HG02678 (cell line): ENCODE results near the gene PSORS1C2.

Experiments used
- ATAC-seq: cut with Tn5 transposase; IDR thresholded peaks from one replicate; pipeline ENCODE4 v1.9.1; 2021; ENCODE audit warnings: mild to moderate bottlenecking, moderate library complexity; ENCODE audit not compliant: unreplicated experiment

PSORS1C2 gene

GRCh38 chr6:31115941-31116560, 22.8 kb downstream of the PSORS1C2 start:
- ATAC-seq = no peak

DNA sequence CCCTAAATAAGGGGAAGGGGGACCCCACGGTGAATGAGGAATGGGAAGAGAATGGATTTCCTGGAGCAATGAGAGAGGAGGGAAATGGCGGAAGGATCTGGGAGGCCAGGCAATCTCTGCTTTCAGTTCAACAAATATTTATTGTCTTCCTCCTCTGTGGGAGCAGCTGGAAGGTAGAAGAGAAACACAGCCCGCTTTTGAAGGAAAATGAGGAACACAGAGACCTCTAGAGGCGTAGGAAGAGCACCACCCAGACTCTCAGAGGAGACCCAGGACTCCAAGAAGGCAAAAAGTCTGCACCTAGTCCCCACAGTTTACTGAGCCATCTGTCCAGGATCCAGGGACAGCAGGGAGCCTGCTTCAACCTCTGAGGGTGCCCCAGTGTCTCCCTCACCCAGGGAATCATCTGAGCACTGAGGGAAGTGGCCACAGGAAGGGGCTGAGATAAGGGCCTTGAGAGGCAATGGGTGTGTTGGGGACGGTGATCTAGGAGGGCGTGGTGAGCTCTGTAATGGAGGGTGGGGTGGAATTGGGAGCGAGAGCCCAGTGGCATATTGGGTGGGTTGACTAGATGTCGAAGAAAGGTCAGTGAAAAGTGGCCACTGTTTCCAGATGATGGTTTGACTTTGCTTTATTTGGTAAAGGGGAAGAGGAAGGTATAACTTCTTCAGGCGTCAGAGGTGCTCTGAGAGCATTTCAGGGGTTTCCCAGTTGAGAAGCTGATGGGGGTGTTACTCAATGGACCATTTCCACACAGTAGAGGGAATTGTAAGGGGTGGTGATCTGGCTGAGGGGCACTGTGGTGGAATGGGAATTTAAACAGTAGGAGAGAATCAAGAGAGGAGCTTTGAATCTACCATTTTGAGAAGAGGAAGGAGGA, 23.7 kb downstream of the PSORS1C2 start:
- no peak for ATAC-seq

GRCh38 chr6:31114541-31114878, 24.4 kb downstream of the PSORS1C2 start, which contains the start of gene PSORS1C1:
Gene PSORS1C1 (plus strand): TSS chr6:31114800. CDS start chr6:31129633, 14,833 bp downstream.
- no peak for ATAC-seq

- no peak for ATAC-seq
Observed at GRCh38 chr6:31113861-31114540, 24.9 kb downstream of the PSORS1C2 start.

DNA sequence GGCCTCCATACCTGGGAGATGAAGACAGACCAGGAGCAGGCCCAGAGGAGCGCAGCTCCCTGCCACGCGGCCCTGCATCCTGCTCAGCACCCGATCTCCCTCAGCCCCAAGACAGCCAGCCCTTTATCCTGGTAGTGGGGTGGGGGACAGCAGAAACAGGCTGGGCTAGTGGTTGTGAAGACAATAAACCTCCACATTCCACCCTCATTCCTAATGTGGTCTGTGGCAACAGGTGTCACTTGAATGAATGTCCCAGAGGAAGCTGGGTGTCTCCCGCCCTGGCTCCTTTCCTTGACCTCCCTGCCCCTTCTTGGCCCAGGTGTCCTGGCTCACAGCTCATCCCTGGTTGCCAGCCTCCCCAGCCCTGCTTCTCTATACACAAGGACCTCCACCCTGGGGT, 26.4 kb downstream of the PSORS1C2 start, which contains the start of gene C6orf15:
TSS of gene C6orf15 (minus strand) at position 98 of the 400 bp plus-strand sequence. CDS start at position 78, 20 bp downstream.
- no peak for ATAC-seq

DNA sequence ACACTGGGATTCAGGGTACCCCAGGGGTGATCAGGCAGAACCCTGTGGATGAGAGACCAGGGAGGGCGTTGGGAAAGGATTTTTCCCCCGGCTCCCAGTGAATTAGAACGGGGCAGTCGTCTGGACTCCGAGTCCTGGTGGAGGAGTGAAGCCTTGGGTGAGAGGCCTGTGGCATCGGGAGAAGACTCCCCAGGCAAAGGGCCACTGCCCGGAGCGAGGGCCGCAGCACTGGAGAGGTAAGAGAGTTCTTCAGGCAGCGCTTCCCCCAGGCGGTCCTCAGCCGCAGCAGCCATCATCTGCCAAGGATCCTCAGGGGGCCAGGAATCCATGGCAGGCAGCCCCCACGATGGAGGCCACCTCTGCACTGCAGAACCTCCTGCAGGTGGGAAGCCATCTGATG, 27.2 kb downstream of the PSORS1C2 start:
- no peak for ATAC-seq

DNA sequence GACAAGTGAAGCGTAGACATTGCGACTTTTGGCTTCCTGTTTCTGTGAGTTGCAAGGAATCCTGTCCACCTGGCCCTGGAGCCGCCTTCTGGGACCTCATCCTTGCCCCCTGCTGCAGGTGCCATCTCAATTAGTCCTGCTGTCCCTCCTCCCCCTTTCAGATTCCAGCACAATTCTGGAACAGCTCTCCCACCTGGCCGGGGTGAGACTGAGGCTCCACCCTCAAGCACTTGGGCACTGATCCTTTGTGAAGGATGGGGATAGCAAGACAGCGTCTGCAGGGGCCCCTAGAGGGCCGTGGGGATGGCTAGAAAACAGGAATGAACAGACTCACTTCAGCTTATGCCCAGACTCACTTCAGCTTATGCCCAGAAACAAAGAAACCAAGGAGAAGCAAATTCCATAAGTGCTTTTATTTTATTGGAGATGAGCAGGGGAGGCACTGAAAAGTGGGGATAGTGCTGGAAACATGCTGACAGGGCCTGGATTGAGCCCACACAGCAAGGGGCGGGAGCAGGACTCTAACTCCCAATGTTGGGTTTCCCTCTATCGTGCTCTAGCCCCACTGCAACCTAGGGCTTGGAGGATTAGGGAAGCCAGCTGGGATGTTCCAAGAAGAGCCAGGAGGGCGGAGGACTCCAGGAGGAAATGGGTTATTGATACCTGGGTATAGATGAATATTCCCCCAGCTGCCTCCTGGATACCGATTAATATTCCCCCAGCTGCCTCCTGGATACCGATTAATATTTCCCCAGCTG, 27.9 kb downstream of the PSORS1C2 start:
- no peak for ATAC-seq

GRCh38 chr6:31107052-31107451, 31.8 kb downstream of the PSORS1C2 start:
- ATAC-seq = no peak

DNA sequence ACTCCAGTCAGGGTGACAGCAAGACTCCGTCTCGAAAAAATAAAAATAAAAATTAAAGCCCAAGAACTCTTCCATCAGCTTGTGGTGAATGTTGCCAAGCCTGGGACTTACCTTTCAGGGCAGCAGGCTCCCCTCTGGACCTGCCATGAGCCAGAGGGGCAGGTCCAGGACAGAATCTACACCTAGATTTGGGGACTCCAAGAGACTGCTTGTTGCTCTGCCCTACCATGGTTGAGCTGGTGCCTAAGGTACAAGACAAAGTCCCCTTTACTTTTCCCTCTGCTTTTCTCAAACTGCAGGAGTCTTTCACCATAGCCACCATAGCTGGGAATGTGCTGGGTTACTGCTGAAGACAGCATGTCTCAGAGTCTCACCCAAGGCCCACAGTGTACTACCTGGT, 35.7 kb downstream of the PSORS1C2 start:
- ATAC-seq = no peak

- no peak for ATAC-seq
Observed at GRCh38 chr6:31098449-31098938, 40.4 kb downstream of the PSORS1C2 start.

DNA sequence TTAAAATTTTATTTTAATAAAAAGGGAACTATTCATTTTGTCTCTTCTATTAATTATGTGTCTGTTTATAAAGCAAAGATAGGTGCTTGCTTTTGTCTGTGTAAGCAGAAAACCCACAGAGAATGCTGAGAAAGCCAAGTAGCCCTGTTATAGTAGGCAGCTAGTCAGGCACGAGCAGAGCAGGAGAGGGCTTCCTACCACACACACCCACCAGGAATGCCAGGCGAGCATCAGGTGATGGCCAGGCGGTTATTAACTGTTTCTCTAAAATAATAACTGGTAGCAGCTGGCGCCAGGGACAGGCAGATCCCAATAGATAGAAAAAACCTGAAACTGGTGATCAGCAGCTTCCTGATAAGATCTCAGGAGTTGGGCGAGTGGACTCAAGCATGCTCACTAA, 42.2 kb downstream of the PSORS1C2 start:
- ATAC-seq = no peak

DNA sequence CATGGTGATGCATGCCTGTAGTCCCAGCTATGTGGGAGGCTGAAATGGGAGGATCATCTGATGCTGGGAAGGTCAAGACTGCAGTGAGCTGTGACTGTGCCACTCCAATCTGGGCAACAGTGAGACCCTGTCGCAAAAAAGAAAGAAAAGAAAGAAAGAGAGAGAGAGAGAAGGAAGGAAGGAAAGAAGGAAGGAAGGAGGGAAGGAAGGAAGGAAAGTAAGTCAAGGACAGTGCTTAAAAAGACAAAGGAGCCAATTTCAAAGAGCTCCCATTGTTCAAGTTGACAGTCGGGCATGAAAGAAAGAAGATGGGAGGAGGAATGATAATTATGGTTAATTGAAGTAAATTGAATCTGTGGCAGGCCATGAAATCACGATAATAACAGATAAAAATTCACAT, 42.7 kb downstream of the PSORS1C2 start:
- ATAC-seq = no peak

DNA sequence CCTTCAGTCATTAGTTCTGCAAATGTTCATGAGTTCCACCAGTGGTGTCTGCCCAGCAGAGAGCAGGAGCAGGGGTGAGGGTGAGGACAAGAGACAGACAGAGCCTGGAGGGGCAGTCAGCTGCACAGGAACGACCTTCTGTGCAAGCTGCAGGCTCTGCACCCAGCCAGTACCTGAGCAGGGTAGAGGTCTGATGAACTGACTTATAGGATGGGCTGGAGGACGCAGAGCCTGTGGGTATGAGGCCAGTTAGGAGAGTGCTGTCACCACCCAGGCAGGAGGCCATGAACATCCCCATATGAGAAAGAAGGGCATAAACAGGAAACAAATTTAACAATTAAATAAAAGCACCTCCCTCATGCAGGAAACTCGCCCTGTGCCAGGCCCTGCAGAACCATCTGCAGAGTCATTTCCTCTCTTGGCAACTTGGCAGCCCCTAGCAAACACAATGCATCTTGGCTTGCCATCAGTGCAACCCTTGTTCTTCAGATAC, 44.4 kb downstream of the PSORS1C2 start:
- ATAC-seq = no peak

GRCh38 chr6:31092769-31093505, 45.9 kb downstream of the PSORS1C2 start:
- ATAC-seq = no peak

- ATAC-seq = no peak
Observed at GRCh38 chr6:31092238-31092637, 46.6 kb downstream of the PSORS1C2 start.

DNA sequence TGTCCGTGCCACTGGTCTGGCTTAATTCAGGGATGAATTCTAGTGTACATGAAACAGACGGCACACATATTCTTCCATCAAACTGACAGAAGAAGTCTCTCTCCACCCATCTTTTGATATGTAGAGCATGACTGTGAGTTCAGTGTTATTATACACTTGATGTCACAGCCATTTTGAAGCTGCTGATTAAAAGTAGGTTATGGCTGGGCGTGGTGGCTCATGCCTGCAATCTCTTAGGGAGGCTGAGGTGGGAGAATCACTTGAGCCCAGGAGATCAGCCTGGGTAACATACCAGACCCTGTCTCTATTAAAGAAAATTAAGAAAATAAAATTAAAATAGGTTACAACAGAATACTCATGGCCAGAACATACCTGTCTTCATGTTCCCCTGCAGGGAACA, 47.2 kb downstream of the PSORS1C2 start:
- no peak for ATAC-seq

GRCh38 chr6:31090973-31091364, 47.9 kb downstream of the PSORS1C2 start:
- no peak for ATAC-seq

- ATAC-seq = no peak
Observed at GRCh38 chr6:31090275-31090972, 48.4 kb downstream of the PSORS1C2 start.
